Activated T-cell treated with anti-CD3 and anti-CD28 coated beads for 48 hours (primary cell): Measurements from ENCODE around the gene ATRNL1.

ENCODE experiments used
- DNase-seq: peaks from one replicate; pipeline ENCODE4 v3.0.0-alpha.2; 2020; ENCODE audit warnings: low read depth

Gene ATRNL1, protein sequence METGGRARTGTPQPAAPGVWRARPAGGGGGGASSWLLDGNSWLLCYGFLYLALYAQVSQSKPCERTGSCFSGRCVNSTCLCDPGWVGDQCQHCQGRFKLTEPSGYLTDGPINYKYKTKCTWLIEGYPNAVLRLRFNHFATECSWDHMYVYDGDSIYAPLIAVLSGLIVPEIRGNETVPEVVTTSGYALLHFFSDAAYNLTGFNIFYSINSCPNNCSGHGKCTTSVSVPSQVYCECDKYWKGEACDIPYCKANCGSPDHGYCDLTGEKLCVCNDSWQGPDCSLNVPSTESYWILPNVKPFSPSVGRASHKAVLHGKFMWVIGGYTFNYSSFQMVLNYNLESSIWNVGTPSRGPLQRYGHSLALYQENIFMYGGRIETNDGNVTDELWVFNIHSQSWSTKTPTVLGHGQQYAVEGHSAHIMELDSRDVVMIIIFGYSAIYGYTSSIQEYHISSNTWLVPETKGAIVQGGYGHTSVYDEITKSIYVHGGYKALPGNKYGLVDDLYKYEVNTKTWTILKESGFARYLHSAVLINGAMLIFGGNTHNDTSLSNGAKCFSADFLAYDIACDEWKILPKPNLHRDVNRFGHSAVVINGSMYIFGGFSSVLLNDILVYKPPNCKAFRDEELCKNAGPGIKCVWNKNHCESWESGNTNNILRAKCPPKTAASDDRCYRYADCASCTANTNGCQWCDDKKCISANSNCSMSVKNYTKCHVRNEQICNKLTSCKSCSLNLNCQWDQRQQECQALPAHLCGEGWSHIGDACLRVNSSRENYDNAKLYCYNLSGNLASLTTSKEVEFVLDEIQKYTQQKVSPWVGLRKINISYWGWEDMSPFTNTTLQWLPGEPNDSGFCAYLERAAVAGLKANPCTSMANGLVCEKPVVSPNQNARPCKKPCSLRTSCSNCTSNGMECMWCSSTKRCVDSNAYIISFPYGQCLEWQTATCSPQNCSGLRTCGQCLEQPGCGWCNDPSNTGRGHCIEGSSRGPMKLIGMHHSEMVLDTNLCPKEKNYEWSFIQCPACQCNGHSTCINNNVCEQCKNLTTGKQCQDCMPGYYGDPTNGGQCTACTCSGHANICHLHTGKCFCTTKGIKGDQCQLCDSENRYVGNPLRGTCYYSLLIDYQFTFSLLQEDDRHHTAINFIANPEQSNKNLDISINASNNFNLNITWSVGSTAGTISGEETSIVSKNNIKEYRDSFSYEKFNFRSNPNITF (N-terminal part only)

DNA sequence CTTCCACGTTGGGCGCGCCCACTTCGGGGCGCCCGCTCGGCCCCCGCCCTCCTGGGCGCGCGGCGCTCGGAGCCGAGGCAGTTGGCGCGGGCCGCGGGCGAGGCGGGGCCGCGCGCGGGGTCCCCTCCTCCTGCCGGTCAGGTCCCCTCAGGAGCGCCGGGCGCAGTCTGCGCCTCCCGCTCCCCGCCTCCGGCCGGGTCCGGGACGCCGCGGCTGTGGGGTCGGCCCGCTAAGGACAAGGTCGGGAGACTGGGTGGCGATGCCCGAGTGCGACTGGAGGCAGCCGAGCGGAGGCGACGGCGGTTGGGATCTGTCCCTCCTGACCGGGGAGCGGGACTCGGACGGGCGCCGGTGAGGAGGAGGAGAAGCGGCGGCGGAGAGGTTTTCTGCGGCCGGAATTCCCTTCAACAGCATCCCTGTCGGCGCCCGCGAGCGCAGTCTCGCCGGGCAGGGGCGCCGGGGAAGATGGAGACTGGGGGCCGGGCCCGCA lies at the start of gene ATRNL1:
Gene ATRNL1, plus strand, starts transcription at position 80 of the 490 bp plus-strand sequence. Its CDS starts 386 bp downstream, at position 466.
- DNase-seq = peak; percentile 2

DNA sequence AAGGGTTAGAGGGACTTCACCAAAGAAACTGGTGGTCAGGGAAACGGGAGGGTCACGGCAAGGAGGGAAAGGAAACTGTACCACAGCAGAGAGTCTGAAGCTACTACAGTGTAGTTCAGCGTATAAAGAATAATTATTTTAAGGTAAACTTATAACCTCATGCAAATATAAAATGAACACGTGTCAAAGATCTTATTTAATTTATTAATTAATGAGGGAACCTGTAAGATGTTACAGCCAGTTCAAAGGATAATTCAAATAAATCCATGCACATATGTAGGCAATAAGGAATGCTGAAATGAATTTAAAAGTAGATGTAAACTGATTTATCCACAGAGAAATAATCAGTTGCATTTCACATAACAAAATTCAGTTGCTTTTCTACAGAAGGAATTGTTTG lies 49.4 kb upstream of the ATRNL1 start:
- DNase-seq = no peak

DNA sequence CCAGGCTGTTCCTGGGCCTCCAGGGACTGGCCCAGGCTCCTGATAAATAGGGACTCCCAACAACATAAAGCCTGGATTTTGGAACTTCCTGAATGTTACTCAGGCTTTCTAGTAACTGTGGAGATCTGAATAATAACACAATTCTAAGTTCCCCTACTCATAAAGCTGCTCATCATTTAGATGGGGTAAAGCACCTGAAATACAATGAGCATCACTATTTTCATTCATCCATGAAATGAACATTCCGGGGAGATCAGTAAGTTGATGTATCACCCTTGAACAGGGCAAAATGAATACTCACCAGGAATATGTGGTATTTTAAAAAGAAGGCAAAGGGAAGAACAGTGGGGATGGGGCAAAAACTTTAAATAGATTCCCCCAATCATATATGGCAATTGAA lies 48.3 kb upstream of the ATRNL1 start:
- no peak for DNase-seq

DNA sequence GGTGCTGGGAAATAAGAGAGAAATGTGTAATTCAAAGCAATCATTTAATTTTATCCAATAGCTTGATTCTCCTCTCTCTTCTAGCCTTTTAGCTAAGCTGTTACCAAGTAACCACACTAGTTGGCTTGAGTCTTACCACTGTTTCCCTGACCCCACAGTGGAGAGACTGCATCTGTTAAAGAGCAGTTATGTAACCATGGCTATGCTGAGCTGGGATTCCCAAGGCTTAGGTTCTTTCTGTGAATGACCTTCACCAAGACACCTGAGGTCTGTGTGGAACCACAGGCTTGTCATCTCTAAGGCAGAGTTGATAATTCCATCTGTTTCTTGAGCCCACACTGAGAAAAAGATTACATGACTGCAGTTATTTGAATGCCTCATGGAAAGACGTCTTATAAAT lies 47.7 kb upstream of the ATRNL1 start:
- DNase-seq = no peak

DNA sequence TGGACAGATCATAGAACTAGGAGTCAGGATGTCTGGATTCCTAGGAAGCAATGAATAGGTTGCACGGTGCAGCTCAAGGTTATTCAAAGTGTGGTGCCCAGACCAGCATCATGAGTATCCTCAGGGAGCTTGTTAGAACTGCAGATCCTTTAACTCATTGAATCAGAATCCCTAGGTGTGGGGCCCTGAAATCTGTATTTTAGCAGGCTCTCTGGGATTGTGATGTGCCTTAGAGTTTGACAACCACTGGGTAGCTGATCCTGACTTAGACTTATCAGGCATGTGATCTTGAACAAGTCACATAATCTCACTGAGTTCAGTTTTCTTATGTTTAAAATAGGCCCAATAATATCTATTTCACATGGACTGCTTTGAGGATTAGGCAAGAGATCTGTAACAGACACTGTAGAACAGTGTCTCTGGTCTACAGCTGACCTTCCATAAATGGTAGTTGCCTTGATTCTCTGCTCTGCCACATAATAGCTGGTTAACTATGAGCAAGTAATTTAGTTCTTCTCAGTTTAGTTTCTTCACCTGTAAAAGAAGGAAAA lies 46.4 kb upstream of the ATRNL1 start:
- no peak for DNase-seq

DNA sequence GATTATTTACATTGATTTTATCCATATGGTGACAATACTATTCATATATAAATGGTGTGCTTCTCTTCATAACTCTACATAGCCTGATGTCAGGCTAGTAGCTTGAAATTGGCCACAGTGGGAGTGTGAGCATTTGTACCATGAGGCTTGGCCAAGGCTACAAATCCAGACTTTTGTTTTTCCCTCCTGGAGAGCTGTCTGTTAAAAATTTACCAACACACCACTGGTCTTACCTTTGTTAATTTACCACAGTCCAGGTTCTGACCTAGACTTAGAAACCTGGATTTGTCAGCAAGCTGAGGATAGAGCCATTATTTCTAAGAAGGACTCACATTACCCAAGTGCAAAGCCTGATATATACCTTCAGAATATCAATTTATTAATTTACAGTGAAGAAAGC lies 45.5 kb upstream of the ATRNL1 start:
- no peak for DNase-seq

DNA sequence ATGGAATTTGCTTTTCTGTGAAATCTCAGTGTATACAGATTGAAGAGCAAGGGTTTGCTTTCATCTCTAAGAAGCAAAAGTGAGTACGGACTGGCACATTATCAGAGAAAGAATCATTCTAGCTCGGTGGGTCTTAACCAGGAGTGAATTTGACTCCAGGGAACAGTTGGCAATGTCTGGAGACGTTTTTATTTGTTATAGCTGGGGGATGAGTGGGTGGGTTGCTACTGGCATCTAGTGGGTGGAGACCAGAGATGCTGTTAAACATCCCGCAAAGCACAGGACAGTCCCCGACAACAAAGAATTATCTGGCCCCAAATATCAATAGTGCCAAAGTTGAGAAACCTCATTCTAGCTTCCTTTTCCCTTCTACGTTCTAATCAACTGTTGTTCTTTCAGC lies 43.8 kb upstream of the ATRNL1 start:
- no peak for DNase-seq

DNA sequence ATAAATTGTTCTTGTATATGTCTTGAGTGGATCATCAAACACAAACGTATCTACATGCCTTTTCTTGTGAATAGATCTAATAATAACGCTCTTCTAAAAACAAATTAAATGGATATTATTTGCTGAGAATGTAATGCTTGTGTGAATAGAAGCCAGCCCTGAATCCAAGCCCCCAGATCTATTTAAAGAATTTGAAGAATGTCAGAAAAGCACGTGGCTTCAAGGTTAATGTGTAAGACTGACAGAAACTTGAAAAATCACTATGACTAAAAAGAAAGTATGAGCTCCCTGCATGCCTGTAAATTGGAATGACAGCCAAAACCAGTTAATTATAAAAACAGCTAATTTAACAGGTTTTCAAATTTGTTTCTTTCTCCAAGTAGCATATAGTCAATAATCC lies 43.2 kb upstream of the ATRNL1 start:
- no peak for DNase-seq

DNA sequence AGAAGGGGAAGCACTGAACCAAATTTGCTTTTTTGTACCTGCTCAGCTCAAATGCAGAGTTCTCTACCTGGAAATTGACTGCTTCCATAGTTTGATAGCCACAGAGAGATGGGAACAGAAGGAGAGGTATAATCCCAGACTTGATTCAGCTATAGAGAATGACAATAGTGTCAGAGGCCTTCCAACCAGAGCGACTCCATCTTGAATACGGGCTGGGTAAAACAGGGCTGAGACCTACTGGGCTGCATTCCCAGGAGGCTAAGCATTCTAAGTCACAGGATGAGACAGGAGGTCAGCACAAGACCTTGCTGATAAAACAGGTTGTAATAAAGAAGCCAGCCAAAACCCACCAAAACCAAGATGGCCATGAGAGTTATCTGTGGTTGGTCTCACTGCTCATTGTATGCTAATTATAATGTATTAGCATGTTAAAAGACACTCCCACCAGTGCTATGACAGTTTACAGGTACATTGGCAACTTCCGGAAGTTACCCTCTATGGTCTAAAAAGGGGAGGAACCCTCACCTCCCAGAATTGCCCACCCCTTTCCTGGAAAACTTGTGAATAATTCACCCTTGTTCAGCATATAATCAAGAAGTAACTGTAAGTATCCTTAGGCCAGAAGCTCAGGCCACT lies 42.7 kb upstream of the ATRNL1 start:
- DNase-seq = no peak

DNA sequence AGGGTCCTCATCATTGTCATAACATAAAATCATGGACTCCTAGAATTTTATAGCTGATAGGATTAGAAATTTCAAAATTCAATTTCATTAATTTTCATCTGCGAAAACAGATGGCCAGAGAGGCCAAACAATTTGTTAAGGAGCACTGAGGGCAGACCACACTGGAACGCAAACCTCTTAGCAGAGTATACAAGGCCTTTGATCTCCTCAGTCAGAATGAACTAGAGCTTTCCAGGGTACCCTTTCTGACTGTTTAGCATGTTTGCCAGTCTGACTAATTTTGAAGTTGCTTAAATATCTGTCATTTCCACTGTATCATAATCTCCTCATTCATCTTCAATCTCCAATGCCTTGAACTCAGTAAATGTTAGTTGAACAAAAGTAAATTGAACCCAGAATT lies 41.9 kb upstream of the ATRNL1 start:
- DNase-seq = no peak

DNA sequence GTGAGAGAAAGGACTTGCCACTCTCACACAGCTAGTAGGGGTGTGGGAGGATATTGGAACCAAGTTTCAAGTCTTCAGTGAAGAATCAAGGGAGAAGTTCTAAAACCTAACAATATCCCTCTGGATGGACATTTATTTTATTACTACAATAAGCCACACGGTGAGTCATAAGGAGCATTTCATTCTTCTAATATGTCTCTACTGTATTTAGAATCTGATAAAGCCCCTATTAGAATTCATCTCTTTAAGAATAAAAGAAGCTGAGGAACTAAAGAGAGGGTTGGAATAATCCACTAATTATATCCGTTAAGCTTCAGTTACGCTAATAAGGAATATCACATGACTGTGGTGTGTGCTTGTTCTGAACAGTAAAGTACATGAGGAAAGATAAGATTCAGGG lies 40.9 kb upstream of the ATRNL1 start:
- no peak for DNase-seq

DNA sequence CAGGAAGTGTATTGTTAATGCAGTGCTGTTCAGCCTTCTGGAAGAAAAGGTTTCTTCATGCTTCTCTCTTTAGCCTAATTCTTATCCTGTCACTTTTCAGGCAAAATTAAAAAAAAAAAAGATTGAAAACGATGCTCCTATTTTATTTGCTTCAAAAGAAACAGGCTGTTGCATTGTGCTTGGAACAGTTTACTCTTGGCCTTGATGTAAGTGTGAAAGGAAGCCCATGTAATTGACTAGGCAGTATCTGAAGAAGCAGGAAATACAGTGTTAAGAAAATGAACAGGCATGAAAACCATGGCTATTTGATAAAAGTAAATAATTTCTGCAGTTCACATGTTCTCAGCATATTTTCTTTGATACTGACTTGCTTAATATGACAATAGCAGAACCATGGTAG lies 40.4 kb upstream of the ATRNL1 start:
- no peak for DNase-seq

DNA sequence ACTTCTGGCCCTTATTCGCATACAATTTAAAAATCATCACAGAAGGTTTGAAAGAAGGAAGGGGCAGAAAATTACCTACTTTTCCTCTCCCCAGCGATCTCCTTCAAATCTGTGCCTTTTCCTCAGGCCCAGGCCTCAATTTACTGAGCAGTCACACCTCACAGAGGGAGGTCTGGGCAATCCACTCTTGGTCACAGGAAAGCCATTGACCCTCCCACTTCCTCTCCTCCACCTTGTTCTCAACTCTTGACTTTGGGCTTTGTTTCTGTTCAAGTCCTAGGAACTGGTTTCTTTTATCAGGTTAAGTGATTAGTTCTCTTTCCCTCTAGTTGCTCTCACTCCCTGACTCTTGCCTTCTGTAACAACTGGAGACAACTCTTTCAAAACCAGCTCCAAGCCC lies 37.0 kb upstream of the ATRNL1 start:
- DNase-seq = no peak

DNA sequence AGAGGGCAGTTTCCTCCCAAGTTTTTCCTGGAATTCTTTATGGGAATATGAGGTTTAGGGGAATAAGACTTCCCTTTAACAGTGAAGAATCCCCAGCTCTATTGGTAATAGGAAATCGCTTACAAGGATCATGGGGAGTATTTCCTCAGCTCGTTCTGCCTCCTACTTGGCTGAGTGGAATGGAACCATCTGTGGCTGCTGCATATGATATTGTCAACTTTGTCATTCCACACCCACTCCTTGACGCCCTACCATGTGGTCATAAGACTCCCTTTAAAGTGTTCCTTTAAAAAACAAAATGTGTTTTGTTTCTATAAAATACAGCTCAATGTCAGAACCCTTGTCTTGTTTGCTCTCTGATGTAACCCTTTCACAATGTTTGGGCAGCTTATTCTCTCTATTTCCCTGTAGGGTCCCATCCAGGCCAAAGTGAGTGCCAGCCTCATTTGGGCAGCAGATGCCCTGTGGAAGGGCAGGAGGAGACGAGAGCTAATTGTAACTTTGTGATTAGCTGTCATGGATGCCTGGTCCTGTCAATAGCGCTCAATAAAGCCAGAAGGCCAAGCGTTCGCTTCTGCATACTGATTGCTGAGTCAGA lies 33.8 kb upstream of the ATRNL1 start:
- DNase-seq = no peak

DNA sequence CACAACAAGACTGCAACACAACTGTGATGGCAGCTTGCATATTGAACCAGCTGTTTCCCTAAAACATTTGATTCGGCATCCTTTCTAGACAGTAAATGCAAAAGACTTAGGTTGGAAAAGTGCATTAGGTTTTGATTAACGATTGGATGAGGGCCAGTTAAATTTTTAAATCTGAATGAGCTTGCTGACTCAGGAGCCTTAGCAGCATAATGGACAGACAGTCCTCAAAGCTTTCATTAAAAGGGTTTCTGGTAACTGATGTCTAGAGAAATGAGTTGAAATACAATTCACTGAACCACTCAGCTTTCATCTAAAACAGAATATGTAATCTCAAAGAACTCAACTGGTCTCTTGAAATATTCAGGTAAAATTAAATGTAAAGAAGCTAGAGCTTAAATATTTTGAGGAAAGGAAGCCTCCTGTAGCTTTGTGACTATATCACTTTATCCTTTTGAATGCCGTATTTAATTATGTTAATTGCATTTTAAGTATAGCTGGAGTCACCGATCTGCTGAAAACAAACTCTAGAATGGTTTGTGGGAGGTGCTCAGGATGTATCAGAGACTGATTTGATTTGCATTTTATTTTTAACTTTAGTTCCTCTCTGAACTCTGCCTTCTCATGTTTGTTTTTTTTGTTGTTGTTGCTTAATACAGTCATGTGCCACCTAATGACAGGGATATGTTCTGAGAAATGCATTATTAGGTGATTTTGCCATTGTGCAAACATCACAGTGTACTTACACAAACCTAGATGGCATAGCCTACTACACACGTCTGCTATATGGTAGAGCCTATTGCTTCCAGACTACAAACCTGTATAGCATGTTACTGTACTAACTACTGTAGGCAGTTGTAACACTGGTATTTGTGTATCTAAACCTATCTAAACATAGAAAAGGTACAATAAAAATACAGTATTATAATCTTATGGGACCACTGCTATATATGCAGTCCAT lies 29.2 kb upstream of the ATRNL1 start:
- no peak for DNase-seq

DNA sequence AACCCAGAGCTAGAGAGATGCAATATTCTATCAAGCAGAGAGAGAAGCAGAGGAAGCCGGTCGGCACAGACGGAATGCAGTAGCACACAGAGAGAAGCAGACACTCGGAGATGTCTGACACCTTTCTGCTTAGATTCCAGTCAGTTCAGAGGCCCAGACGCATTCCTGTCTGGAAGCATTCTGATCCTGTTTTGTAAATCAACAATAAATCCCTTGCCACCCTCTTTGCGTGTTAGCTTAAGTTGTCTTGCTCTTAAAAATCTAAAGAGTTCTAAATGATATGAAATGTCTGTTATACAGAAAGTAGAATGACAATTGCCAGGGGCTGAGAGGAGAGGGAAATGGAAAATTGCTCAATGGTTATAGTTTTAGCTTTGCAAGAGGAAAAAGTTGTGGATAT lies 27.4 kb upstream of the ATRNL1 start:
- no peak for DNase-seq

DNA sequence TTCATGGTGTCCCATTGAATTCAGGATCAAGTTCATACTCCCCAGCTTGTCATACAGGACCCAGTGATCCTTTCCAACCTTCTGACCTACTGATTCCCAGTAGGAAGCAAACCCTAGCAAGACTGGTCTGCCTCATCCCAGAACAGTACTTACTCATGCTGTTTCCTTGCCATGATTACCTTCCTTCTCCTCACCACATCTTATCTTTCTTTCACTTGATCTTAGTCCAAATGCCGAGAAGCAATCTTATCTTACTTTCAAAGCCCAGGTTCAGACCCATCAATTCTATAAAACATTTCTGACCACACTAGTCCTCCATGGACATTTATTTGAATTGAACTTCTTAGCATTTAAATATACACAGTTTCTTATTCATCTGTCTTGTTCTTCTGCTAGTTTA lies 26.6 kb upstream of the ATRNL1 start:
- DNase-seq = no peak

DNA sequence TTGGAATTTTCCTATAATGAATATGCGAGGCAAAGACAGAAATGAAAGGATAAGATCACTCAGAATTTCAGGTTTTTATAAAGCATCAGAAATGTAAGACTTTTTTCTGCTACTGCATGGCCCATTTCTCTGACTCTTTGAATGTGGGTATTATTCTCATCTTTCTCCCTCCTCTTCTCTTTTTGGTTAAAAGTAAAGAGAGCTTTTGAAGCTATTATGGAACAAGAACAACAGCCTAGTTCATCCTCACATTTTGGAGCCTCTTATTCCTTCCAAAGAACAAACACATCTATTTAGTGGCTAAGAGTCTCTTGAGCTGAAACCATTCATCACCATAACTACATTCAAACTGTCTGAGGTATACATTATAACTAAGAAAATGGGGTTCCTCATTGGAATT lies 19.4 kb upstream of the ATRNL1 start:
- DNase-seq = no peak

DNA sequence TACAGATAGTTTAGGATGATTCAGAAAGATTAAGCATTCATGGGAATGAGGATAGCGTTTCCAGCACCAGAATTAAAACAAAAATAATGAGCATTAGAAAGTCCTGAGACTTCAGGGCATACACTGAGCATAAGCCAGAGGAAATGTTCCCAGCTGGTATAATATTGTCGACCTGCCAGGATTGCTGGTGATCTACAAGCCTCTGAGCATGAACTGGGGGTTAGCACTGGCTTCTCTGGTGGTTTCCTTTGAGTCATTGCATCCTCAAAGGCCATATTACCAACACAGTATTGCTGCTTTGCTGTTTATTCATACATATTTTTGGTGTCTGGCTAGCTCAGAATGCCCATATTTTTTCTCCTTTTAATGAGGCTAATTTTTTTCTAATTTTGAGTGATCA lies 10.7 kb upstream of the ATRNL1 start:
- no peak for DNase-seq

DNA sequence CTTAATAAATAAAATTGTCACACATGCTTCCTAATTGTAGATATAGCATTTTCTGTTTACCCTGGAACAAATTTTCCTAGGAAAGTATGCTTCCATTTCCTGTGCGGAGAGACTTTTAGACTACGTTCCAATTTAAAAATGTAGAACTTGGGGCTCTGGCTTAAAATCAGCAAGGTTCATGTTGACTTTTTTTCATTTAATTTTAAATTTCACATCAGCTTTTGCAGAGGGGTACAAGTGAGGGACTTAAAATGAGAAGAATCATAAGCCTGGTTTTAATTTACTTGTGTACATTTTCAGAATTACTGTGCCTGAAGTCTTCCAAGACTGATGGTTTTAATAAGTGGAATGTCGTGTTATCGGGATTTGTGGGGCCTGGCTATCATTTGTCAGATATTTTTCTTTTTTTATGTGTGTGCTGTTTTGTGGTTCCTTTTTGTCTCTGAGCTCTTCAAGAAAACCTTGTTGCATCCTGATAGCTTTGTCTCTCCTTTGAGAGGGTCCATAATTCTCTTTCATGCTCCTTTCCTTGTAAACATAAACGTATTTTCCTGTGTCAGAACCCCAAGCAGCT lies 8.8 kb upstream of the ATRNL1 start:
- DNase-seq = no peak
